HCT116 (cell line): ENCODE measurements around the gene KIF13A.

Experiments used
- EGR1 ChIP-seq: IDR thresholded peaks from 2 replicates; pipeline ENCODE4 v1.6.1; 2012; ENCODE audit warnings: low read depth
- EZH2phosphoT487 ChIP-seq: fragments of 200-600 bp; IDR thresholded peaks from 2 replicates; pipeline ENCODE4 v1.6.1; 2018; ENCODE audit warnings: antibody characterized with exemption, borderline replicate concordance
- JUND ChIP-seq: IDR thresholded peaks from 2 replicates; pipeline ENCODE4 v1.6.1; 2012
- POLR2A ChIP-seq: IDR thresholded peaks from 2 replicates; pipeline ENCODE4 v1.7.0; 2011; ENCODE audit warnings: borderline replicate concordance; ENCODE audit not compliant: insufficient read depth, insufficient read length; ENCODE audit errors: extremely low read depth
- POLR2AphosphoS5 ChIP-seq: IDR thresholded peaks from 2 replicates; pipeline ENCODE4 v1.6.1; 2011; ENCODE audit warnings: mild to moderate bottlenecking, low read depth, low read length, moderate library complexity
- RAD21 ChIP-seq: IDR thresholded peaks from 2 replicates; pipeline ENCODE4 v1.6.1; 2012; ENCODE audit warnings: low read depth, mild to moderate bottlenecking
- SIN3A ChIP-seq: IDR thresholded peaks from 2 replicates; pipeline ENCODE4 v1.6.1; 2012; ENCODE audit warnings: low read depth
- SP1 ChIP-seq: IDR thresholded peaks from 2 replicates; pipeline ENCODE4 v1.6.1; 2012; ENCODE audit warnings: low read depth
- TCF7L2 ChIP-seq: IDR thresholded peaks from 2 replicates; pipeline ENCODE4 v1.7.0; 2011; ENCODE audit warnings: borderline replicate concordance, inconsistent platforms; ENCODE audit not compliant: insufficient read depth, insufficient read length; ENCODE audit errors: extremely low read depth
- YY1 ChIP-seq: IDR thresholded peaks from 2 replicates; pipeline ENCODE4 v1.6.1; 2011; ENCODE audit warnings: low read length, low read depth, moderate library complexity, mild to moderate bottlenecking; ENCODE audit not compliant: insufficient replicate concordance; ENCODE audit errors: extremely low read depth
- TF ChIP-seq, protein P1 (sequence below), 3 experiments: fragments of 200-600 bp in 1 of 3; sonication (generic) in 1 of 3; IDR thresholded peaks in 2 of 3; conservative IDR thresholded peaks in 1 of 3; 2 replicates each; pipeline ENCODE4 v1.5.1; 2012 to 2017; ENCODE audit warnings: low read depth in 2 of 3, low read length in 2 of 3, antibody characterized with exemption in 1 of 3, borderline replicate concordance in 1 of 3, control low read depth in 1 of 3, mild to moderate bottlenecking in 1 of 3, mixed read lengths in 1 of 3, mixed run types in 1 of 3, moderate library complexity in 1 of 3; ENCODE audit not compliant: insufficient read depth in 1 of 3

DNA sequence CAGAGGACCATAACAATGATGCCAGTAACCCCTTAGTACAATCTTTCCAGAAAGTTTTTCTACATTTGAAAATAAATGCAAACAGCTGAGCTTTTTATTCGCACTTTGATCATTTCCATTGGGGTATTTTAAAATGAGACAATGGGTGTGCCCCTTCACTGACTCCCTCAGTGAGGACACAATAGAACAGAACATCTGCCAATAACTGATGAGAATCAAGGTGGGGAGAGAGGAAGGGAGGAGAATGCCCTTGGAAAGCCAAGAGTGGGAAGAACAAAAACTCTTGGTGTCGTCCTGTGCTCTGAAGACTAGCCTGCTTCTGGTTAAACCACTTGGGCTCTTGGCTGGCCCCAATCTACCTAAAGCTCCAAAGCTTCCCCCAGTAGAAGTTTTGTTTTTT is 66.0 kb downstream of the KIF13A start:
- TF ChIP-seq YY1 = no peak
- TF ChIP-seq SIN3A = no peak
- TF ChIP-seq, protein P1, sequence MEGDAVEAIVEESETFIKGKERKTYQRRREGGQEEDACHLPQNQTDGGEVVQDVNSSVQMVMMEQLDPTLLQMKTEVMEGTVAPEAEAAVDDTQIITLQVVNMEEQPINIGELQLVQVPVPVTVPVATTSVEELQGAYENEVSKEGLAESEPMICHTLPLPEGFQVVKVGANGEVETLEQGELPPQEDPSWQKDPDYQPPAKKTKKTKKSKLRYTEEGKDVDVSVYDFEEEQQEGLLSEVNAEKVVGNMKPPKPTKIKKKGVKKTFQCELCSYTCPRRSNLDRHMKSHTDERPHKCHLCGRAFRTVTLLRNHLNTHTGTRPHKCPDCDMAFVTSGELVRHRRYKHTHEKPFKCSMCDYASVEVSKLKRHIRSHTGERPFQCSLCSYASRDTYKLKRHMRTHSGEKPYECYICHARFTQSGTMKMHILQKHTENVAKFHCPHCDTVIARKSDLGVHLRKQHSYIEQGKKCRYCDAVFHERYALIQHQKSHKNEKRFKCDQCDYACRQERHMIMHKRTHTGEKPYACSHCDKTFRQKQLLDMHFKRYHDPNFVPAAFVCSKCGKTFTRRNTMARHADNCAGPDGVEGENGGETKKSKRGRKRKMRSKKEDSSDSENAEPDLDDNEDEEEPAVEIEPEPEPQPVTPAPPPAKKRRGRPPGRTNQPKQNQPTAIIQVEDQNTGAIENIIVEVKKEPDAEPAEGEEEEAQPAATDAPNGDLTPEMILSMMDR (IDR thresholded peaks at IDR 0.05 in 2 of 3, conservative IDR thresholded peaks at IDR 0.05 in 1 of 3; ENCODE audit: borderline replicate concordance in 1 of 3, insufficient read depth in 1 of 3, low read depth in 2 of 3, low read length in 2 of 3) = no peak
- no peak for TF ChIP-seq POLR2A
- TF ChIP-seq EGR1 = no peak
- TF ChIP-seq POLR2AphosphoS5 = no peak
- TF ChIP-seq JUND = no peak
- TF ChIP-seq RAD21 = no peak
- no peak for TF ChIP-seq SP1
- TF ChIP-seq EZH2phosphoT487 = no peak
- no peak for TF ChIP-seq TCF7L2
